T-helper 2 cell (primary cell): Measurements from ENCODE around the gene SLC25A22.

Source experiments
- DNase-seq, 5 experiments: peaks; one replicate each; pipeline versions ENCODE4 v3.0.0 to v3.0.0-alpha.2; 2012 to 2022

Gene SLC25A22

DNA sequence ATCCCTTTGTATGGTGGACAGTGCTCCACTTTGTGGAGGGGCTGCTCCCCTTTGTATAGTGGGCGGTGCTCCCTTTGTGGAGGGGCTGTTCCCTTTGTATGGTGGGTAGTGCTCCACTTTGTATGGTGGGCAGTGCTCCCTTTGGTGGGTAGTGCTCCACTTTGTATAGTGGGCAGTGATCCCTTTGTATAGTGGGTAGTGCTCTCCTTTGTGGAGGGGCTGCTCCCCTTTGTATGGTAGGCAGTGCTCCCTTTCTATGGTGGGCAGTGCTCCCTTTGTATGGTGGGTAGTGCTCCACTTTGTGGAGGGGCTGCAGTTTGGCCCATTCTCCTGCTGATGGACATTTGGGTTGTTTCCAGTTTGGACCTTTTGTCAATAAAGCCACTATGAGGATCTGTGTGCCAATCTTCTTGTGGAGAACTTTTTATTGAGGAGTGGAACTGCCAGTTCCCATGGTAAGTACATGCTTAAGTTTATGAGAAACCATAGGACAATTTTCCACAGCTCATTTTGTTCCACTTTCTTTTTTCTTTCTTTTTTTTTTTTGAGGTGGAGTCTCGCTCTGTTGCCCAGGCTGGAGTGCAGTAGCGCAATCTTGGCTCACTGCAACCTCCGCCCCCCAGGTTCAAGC lies 55.4 kb downstream of the SLC25A22 start:
- no peak for DNase-seq

DNA sequence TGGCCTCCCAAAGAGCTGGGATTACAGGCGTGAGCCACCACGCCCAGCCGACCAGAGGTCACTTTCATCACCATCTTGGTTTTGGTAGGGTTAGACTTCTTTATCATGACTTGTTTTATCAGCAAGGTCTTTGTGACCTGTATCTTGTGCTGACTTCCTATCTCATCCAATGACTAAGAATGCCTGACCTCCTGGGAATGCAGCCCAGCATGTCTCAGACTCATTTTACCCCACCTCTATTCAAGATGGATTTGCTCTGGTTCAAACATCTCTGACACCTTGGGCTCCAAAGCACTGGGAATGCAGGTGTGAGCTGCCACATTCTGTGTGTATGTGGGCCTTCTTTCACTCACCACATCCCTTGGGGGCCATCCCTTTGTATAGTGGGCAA lies 55.9 kb downstream of the SLC25A22 start:
- DNase-seq: no peak
